Lung (tissue), 12 donors: ENCODE measurements around the gene COL15A1. TPM values are rescaled to one million over a fixed set of nuclear protein-coding genes. Genes with fewer than 3 reads are reported as not detected.

ENCODE experiments used
- ATAC-seq: fragments of 200-7000 bp; cut with Tn5 transposase; one replicate; pipeline ENCODE4 v1.9.1; 2020; ENCODE audit warnings: moderate number of reproducible peaks; ENCODE audit not compliant: insufficient read depth, low FRiP score
- DNase-seq, 3 donors: peaks; one replicate each; pipeline ENCODE4 v3.0.0-alpha.2; 2013 to 2017
- H3K27ac ChIP-seq, 2 donors: one replicate each; pipeline ENCODE4 v1.5.1; 2013; ENCODE audit warnings: mild to moderate bottlenecking in 2 of 2, moderate library complexity in 2 of 2, control low read depth in 1 of 2, inconsistent platforms in 1 of 2, low read depth in 1 of 2, low read length in 1 of 2
- H3K27me3 ChIP-seq, 3 donors: one replicate each; pipeline ENCODE4 v1.5.1; 2013; ENCODE audit warnings: low read length in 2 of 3; ENCODE audit not compliant: control insufficient read depth in 3 of 3, insufficient read depth in 3 of 3
- H3K36me3 ChIP-seq, 4 donors: one replicate each; pipeline ENCODE4 v1.5.1; 2013; ENCODE audit warnings: low read length in 4 of 4, mild to moderate bottlenecking in 1 of 4, moderate library complexity in 1 of 4; ENCODE audit not compliant: control insufficient read depth in 4 of 4, insufficient read depth in 4 of 4
- H3K4me1 ChIP-seq, 5 donors: one replicate each; pipeline ENCODE4 v1.5.1; 2013; ENCODE audit warnings: low read length in 5 of 5, mild to moderate bottlenecking in 2 of 5, moderate library complexity in 1 of 5; ENCODE audit not compliant: control insufficient read depth in 5 of 5, insufficient read depth in 5 of 5
- H3K4me3 ChIP-seq: one replicate; pipeline ENCODE4 v1.5.1; 2013; ENCODE audit warnings: mild to moderate bottlenecking, control low read depth, moderate library complexity
- H3K9ac ChIP-seq, 2 donors: one replicate each; pipeline ENCODE4 v1.5.1; 2013; ENCODE audit warnings: low read length in 2 of 2, control low read depth in 1 of 2; ENCODE audit not compliant: insufficient read depth in 1 of 2
- H3K9me3 ChIP-seq, 4 donors: one replicate each; pipeline ENCODE4 v1.5.1; 2013; ENCODE audit warnings: low read length in 3 of 4, mild to moderate bottlenecking in 1 of 4, moderate library complexity in 1 of 4; ENCODE audit not compliant: control insufficient read depth in 4 of 4, insufficient read depth in 3 of 4
- WGBS, 2 donors: extraction: QIAGEN DNeasy Blood & Tissue Kit; methylation state at CpG; one replicate each; pipeline ENCODE4 v1.1.7; 2013; 5-methylcytosine and 5-hydroxymethylcytosine counted together
- polyA plus RNA-seq, 2 donors: library from polyadenylated mRNA; stranded (reverse); fragments of 200-250 nt; gene quantifications; one replicate each; pipeline ENCODE4 v1.2.1, GENCODE V29; 2013
- total RNA-seq, 2 donors: library from RNA; depleted of rRNA in 1 of 2; stranded (reverse); fragments of >200 nt in 1 of 2; gene quantifications; one replicate each; pipeline ENCODE4 v1.2.1, GENCODE V29; 2014 to 2021
- TF ChIP-seq, protein P1 (sequence below): IDR thresholded peaks from 2 replicates; pipeline ENCODE4 v1.5.1; 2012; ENCODE audit warnings: mild to moderate bottlenecking; ENCODE audit errors: control extremely low read depth, extremely low read depth
- donor health status: control.
- donor health status: control.
- donor health status: Bipolar disorder and iron deficiency.
- donor health status: healthy.
- donor health status: DM: yes; HTN: yes; CAD: no.

Gene COL15A1
- total and polyA plus RNA-seq, 4 donors = 2.9 to 40.5 (median 8.5) TPM

- TF ChIP-seq, protein P1, sequence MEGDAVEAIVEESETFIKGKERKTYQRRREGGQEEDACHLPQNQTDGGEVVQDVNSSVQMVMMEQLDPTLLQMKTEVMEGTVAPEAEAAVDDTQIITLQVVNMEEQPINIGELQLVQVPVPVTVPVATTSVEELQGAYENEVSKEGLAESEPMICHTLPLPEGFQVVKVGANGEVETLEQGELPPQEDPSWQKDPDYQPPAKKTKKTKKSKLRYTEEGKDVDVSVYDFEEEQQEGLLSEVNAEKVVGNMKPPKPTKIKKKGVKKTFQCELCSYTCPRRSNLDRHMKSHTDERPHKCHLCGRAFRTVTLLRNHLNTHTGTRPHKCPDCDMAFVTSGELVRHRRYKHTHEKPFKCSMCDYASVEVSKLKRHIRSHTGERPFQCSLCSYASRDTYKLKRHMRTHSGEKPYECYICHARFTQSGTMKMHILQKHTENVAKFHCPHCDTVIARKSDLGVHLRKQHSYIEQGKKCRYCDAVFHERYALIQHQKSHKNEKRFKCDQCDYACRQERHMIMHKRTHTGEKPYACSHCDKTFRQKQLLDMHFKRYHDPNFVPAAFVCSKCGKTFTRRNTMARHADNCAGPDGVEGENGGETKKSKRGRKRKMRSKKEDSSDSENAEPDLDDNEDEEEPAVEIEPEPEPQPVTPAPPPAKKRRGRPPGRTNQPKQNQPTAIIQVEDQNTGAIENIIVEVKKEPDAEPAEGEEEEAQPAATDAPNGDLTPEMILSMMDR = no peak
- WGBS, 2 donors = 96 to 98% methylated on average over 4 of the region's 4 CpGs
- no peak for DNase-seq
- no peak for ATAC-seq
- H3K36me3 ChIP-seq = no peaks in the 10 kb centered on the region
- no peaks in the 10 kb centered on the region for H3K9me3 ChIP-seq
- peaks cover 0 to 5% (median 3%) of the 10 kb centered on the region in 5 donors for H3K4me1 ChIP-seq
- H3K9ac ChIP-seq = no peak overlapping the region
- H3K4me3 ChIP-seq = no peak overlapping the region
- no peak overlapping the region for H3K27ac ChIP-seq
- no peaks in the 10 kb centered on the region for H3K27me3 ChIP-seq
These were observed 23.6 kb downstream of the COL15A1 start for GRCh38 chr9:98967257-98967656.

DNA sequence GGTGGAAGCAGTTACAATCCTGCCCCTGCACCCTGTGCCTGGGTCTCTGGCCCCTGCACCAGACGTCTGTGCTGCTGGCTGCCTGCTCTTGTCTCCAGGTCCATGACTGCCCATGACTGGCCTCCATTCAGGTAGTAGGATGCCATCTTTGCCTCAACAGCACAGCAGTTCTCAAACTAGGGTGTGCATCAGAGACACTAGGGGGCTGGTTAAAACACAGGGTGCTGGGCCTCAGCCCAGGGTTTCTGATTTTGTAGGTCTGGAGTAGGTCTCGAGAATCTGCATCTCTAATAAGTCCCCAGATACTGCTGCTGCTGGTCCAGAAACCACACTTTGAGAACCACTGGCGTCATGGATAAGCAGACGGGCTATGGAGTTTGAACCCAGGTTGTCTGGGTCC lies 24.0 kb downstream of the COL15A1 start:
- Histone ChIP-seq H3K4me3 (no peak overlapping the region), H3K9ac (no peak overlapping the region), H3K27ac (no peak overlapping the region), H3K36me3 (no peaks in the 10 kb centered on the region), H3K4me1 (peaks cover 0 to 4% (median 3%) of the 10 kb centered on the region in 5 donors), H3K9me3 (no peaks in the 10 kb centered on the region), H3K27me3 (no peaks in the 10 kb centered on the region)
- 92 to 94% methylated on average over 4 of the region's 4 CpGs for WGBS, 2 donors
- TF ChIP-seq, protein P1 = no peak
- DNase-seq (no peak), ATAC-seq (no peak)

- WGBS, 2 donors = 86 to 97% methylated on average over 6 of the region's 6 CpGs
- no peak overlapping the region for H3K4me3 ChIP-seq
These were observed 25.1 kb downstream of the COL15A1 start for GRCh38 chr9:98968601-98969337.

More at GRCh38 chr9:98968601-98969337, 25.1 kb downstream of the COL15A1 start:
- ATAC-seq (no peak), DNase-seq (no peak)
- Histone ChIP-seq H3K9ac (no peak overlapping the region), H3K27ac (no peak overlapping the region), H3K27me3 (no peaks in the 10 kb centered on the region), H3K4me1 (peaks cover 0 to 4% (median 3%) of the 10 kb centered on the region in 5 donors), H3K9me3 (no peaks in the 10 kb centered on the region), H3K36me3 (no peaks in the 10 kb centered on the region)
- TF ChIP-seq, protein P1 = no peak
